ENCODE results near the gene PRDX5. TPM values are rescaled to one million over a fixed set of nuclear protein-coding genes. Genes with fewer than 3 reads are reported as not detected.

The PRDX5 gene
- total RNA-seq, 6 donors from 2014 or later = 146 to 493 (median 309) TPM

GRCh38 chr11:64331569-64332371 lies 13.8 kb downstream of the PRDX5 start:
- Histone ChIP-seq H3K27ac (peak overlapping the region; percentile 54 to 73 (median 66)), H3K9me3 (no peaks in the 10 kb centered on the region), H3K36me3 (no peaks in the 10 kb centered on the region), H3K4me1 (peaks cover 17 to 33% (median 21%) of the 10 kb centered on the region in 4 donors), H3K4me3 (no peak overlapping the region), H3K27me3 (no peaks in the 10 kb centered on the region)
- DNase-seq = peak; percentile 81 to 97
- TF ChIP-seq, protein P1, sequence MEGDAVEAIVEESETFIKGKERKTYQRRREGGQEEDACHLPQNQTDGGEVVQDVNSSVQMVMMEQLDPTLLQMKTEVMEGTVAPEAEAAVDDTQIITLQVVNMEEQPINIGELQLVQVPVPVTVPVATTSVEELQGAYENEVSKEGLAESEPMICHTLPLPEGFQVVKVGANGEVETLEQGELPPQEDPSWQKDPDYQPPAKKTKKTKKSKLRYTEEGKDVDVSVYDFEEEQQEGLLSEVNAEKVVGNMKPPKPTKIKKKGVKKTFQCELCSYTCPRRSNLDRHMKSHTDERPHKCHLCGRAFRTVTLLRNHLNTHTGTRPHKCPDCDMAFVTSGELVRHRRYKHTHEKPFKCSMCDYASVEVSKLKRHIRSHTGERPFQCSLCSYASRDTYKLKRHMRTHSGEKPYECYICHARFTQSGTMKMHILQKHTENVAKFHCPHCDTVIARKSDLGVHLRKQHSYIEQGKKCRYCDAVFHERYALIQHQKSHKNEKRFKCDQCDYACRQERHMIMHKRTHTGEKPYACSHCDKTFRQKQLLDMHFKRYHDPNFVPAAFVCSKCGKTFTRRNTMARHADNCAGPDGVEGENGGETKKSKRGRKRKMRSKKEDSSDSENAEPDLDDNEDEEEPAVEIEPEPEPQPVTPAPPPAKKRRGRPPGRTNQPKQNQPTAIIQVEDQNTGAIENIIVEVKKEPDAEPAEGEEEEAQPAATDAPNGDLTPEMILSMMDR (IDR thresholded peaks at IDR 0.05) = peak; percentile 44 to 84 (median 75)
- TF ChIP-seq POLR2AphosphoS5 (IDR thresholded peaks at IDR 0.05) (peak; percentile 51 to 67), EP300 (IDR thresholded peaks at IDR 0.05) (no peak), POLR2A (IDR thresholded peaks at IDR 0.05) (no peak)
- peak; percentile 89 to 90 for ATAC-seq (ENCODE audit: low FRiP score in 2 of 2)
- 19 to 25% methylated on average over 13 to 20 of the region's 20 CpGs for WGBS, 2 donors

GRCh38 chr11:64333556-64333955 lies 15.6 kb downstream of the PRDX5 start:
- 87 to 95% methylated on average over 8 of the region's 8 CpGs for WGBS, 2 donors
- TF ChIP-seq, protein P1 (IDR thresholded peaks at IDR 0.05) = no peak
- TF ChIP-seq POLR2A (IDR thresholded peaks at IDR 0.05) (no peak), EP300 (IDR thresholded peaks at IDR 0.05) (no peak), POLR2AphosphoS5 (IDR thresholded peaks at IDR 0.05) (no peak)
- DNase-seq (no peak), ATAC-seq (ENCODE audit: low FRiP score in 2 of 2) (no peak)
- H3K4me1 ChIP-seq = peaks cover 17 to 33% (median 21%) of the 10 kb centered on the region in 4 donors
- H3K9me3 ChIP-seq = no peaks in the 10 kb centered on the region
- H3K36me3 ChIP-seq = no peaks in the 10 kb centered on the region
- H3K4me3 ChIP-seq = no peak overlapping the region
- H3K27ac ChIP-seq = no peak overlapping the region
- no peaks in the 10 kb centered on the region for H3K27me3 ChIP-seq

DNA sequence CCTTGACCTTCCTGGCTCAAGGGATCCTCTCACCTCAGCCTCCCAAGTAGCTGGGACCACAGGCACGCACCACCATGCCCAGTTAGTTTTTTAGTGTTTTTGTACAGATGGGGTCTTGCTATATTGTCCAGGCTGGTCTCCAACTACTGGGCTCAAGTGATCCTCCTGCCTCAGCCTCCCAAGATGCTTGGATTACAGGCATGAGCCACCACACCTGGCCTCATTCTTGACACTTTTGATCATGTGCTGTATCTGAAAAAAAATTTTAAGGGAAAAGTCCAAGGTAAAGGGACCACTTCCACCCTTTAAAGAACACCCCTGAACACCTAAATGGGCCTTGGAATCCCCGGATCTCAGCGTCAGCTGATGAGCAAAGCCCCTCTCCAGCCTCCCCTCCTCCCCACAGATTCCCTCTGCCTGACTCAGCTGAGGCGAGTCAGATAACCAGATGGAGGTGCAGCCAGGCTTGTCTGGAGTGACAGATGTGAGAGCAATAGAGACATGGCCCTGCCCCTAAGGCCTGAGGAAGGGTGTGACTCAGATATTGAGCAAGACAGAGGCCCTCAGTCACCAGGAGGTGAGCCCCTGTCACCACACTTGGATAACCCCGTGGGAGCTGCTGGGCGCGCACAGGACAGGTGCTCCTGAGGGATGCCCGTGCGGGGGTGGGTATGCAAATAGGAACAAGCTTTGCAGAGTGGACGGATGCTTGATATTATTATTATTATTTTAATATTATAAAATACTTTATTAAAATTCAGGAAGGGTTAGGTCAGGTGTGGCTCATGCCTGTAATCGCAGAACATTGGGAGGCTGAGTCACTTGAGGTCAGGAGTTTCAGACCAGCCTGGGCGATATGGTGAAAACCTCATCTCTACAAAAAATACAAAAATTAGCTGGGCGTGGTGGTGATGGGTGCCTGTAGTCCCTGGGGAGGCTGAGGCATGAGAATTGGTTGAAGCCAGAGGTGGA lies 17.1 kb downstream of the PRDX5 start:
- H3K4me3 ChIP-seq = no peak overlapping the region
- peak; percentile 70 to 85 for ATAC-seq (ENCODE audit: low FRiP score in 2 of 2)
- H3K9me3 ChIP-seq = no peaks in the 10 kb centered on the region
- 45 to 46% methylated on average over 13 of the region's 13 CpGs for WGBS, 2 donors
- H3K27ac ChIP-seq = peak overlapping the region in 3 of 4 donors; percentile 41 to 58 (median 42)
- peaks cover 15 to 27% (median 23%) of the 10 kb centered on the region in 4 donors for H3K4me1 ChIP-seq
- H3K27me3 ChIP-seq = no peaks in the 10 kb centered on the region
- peak; percentile 48 to 91 for DNase-seq
- TF ChIP-seq, protein P1 (IDR thresholded peaks at IDR 0.05) = no peak
- TF ChIP-seq POLR2AphosphoS5 (IDR thresholded peaks at IDR 0.05) = peak; percentile 50 to 53
- TF ChIP-seq EP300 (IDR thresholded peaks at IDR 0.05) = peak in 1 of 4 donors; percentile 16
- TF ChIP-seq POLR2A (IDR thresholded peaks at IDR 0.05) = no peak
- H3K36me3 ChIP-seq = no peaks in the 10 kb centered on the region

DNA sequence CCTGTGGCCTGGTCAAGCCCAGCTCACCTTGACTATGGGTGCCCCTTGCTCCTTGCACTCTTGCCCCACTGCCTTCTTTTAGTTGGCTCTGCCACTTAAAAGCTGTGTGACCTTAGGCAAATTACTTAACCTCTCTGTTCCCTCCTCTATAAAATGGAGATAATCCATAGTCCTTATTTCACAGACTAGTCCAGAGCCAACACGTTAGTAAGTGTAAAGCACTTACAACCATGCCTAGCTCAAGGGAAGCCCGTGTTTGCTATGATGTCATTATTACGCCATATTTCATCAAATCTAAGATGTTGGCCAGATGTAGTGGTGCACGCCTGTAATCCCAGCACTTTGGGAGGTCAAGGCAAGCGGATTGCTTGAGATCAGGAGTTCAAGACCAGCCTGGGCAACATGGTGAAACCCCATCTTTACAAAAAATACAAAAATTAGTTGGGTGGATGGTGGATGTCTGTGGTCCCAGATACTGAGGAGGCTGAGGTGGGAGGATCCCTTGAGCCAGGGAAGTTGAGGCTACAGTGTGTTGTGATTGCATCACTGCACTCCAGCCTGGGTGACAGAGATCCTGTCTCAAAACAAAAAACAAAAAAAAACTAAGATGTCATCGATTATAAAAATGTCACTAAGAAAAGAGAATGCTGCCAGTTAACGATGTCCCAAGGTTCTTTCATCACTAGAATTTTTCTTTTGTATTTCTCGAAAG lies 19.8 kb downstream of the PRDX5 start:
- WGBS, 2 donors = 63 to 71% methylated on average over 8 of the region's 8 CpGs

More for the DNA sequence above, 19.8 kb downstream of the PRDX5 start:
- Histone ChIP-seq H3K4me1 (peaks cover 14 to 32% (median 28%) of the 10 kb centered on the region in 4 donors), H3K36me3 (no peaks in the 10 kb centered on the region), H3K4me3 (no peak overlapping the region), H3K27me3 (no peaks in the 10 kb centered on the region), H3K27ac (peak overlapping the region in 2 of 4 donors; percentile 16 to 21), H3K9me3 (no peaks in the 10 kb centered on the region)
- DNase-seq (no peak), ATAC-seq (ENCODE audit: low FRiP score in 2 of 2) (no peak)
- TF ChIP-seq, protein P1 (IDR thresholded peaks at IDR 0.05) = no peak
- TF ChIP-seq POLR2A (IDR thresholded peaks at IDR 0.05) (no peak), EP300 (IDR thresholded peaks at IDR 0.05) (no peak), POLR2AphosphoS5 (IDR thresholded peaks at IDR 0.05) (no peak)

Measured in upper lobe of left lung (tissue), 6 donors.